ENCODE measurements around the gene OASL.
A peak's percentile ranks its signal among the peaks of the same experiment; 100 is the strongest.

DNA sequence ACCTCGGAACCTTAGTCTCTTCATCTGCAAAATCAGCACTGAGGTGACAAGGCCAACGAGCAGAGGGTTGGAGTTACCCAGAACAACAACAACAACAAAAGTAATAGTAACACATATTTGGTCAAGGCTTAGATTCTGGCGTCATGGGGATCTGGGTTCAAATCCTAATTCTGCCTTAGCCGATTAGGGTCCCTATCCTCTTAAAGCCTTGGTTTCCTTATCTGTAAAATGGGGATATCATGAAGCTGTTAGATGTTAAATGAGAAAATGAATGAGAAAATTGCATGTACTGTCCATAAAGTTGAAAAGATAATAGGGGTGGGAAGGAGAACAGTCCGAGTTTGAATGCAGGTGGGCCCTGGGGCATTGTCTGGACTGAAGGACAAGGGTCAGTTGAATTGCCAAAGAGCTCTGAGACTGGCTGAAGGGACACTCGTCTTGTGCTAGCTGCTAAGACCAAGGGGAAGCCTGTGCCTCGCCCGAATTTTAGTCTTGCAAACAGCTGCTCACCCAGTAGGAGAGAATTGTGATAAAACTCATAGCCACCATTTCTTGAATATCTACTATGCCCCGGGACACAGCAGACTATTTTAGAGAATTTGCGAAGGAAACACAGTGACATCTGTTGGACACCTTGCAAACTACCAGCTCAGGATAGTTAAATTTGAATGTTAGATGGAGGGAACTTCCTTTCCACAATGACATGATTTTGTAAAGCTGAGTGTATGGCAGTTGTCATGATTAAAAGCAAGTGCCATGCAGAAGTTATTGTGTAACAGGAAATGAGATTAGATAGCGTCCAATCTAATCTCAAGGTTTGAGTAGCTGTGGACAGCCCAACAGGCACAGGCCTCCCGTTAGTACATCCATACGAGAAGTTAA lies 67.5 kb downstream of the OASL start:
- TF ChIP-seq, protein P1, sequence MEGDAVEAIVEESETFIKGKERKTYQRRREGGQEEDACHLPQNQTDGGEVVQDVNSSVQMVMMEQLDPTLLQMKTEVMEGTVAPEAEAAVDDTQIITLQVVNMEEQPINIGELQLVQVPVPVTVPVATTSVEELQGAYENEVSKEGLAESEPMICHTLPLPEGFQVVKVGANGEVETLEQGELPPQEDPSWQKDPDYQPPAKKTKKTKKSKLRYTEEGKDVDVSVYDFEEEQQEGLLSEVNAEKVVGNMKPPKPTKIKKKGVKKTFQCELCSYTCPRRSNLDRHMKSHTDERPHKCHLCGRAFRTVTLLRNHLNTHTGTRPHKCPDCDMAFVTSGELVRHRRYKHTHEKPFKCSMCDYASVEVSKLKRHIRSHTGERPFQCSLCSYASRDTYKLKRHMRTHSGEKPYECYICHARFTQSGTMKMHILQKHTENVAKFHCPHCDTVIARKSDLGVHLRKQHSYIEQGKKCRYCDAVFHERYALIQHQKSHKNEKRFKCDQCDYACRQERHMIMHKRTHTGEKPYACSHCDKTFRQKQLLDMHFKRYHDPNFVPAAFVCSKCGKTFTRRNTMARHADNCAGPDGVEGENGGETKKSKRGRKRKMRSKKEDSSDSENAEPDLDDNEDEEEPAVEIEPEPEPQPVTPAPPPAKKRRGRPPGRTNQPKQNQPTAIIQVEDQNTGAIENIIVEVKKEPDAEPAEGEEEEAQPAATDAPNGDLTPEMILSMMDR (conservative IDR thresholded peaks at IDR 0.05; ENCODE audit: low read depth, low read length), result peak; percentile 84
- 0 out of 2 replicates have a peak, but pooled peaks have one; percentile 9 for TF ChIP-seq CEBPB (IDR thresholded peaks at IDR 0.05; ENCODE audit: low read depth, low read length)
- TF ChIP-seq MAZ (IDR thresholded peaks at IDR 0.05; ENCODE audit: borderline replicate concordance, low read depth, low read length), result no peak
- TF ChIP-seq POLR2A (IDR thresholded peaks at IDR 0.05; ENCODE audit: low read depth, low read length), result no peak
- TF ChIP-seq USF2 (IDR thresholded peaks at IDR 0.05; ENCODE audit: low read depth, low read length), result no peak
- TF ChIP-seq MAFK (IDR thresholded peaks at IDR 0.05; ENCODE audit: low read depth, low read length), result no peak
- TF ChIP-seq RFX5 (IDR thresholded peaks at IDR 0.05; ENCODE audit: low read depth, low read length), result no peak
- no peak for TF ChIP-seq FOS (IDR thresholded peaks at IDR 0.05; ENCODE audit: low read depth, low read length)
- no peak for TF ChIP-seq RCOR1 (IDR thresholded peaks at IDR 0.05; ENCODE audit: insufficient replicate concordance, low read length)
- peak; percentile 68 for TF ChIP-seq SMC3 (IDR thresholded peaks at IDR 0.05; ENCODE audit: low read depth, low read length)
- TF ChIP-seq RAD21 (IDR thresholded peaks at IDR 0.05; ENCODE audit: low read length), result peak; percentile 79
- no peak for TF ChIP-seq CHD1 (IDR thresholded peaks at IDR 0.05; ENCODE audit: low read depth, low read length)
- no peak for TF ChIP-seq MXI1 (IDR thresholded peaks at IDR 0.05; ENCODE audit: borderline replicate concordance, low read depth, low read length)

Measured in IMR-90 (cell line).